HEK293 (cell line): ENCODE data around the gene CKMT1A.
"Not testable (repeated sequence)": the region's sequence is repeated elsewhere in the genome, so short reads cannot be mapped to it uniquely, and the experiment has no call there.

ENCODE experiments used
- KLF16 ChIP-seq: fragments of 450-650 bp; formaldehyde crosslinking; IDR thresholded peaks from 2 replicates; pipeline ENCODE4 v1.5.1; 2017; ENCODE audit warnings: missing biosample characterization, missing genetic modification characterization
- SALL2 ChIP-seq: fragments of 450-650 bp; formaldehyde crosslinking; IDR thresholded peaks from 2 replicates; pipeline ENCODE4 v1.5.0; 2017; ENCODE audit warnings: missing biosample characterization, mild to moderate bottlenecking, missing genetic modification characterization, borderline replicate concordance
- SP2 ChIP-seq: fragments of 450-650 bp; formaldehyde crosslinking; IDR thresholded peaks from 2 replicates; pipeline ENCODE4 v1.5.1; 2016; ENCODE audit warnings: missing biosample characterization, missing genetic modification characterization
- YY1 ChIP-seq: fragments of 450-650 bp; formaldehyde crosslinking; IDR thresholded peaks from 2 replicates; pipeline ENCODE4 v1.5.1; 2018; ENCODE audit warnings: missing biosample characterization, missing genetic modification characterization
- ZBTB21 ChIP-seq: fragments of 450-650 bp; formaldehyde crosslinking; IDR thresholded peaks from 2 replicates; pipeline ENCODE4 v1.5.1; 2017; ENCODE audit warnings: missing biosample characterization, missing genetic modification characterization
- ZNF140 ChIP-seq: fragments of 450-650 bp; formaldehyde crosslinking; IDR thresholded peaks from 2 replicates; pipeline ENCODE4 v1.5.1; 2016; ENCODE audit warnings: missing biosample characterization, missing genetic modification characterization
- ZNF239 ChIP-seq: fragments of 450-650 bp; formaldehyde crosslinking; IDR thresholded peaks from 2 replicates; pipeline ENCODE4 v1.5.1; 2016; ENCODE audit warnings: missing biosample characterization, missing genetic modification characterization
- ZNF24 ChIP-seq: fragments of 450-650 bp; formaldehyde crosslinking; IDR thresholded peaks from 2 replicates; pipeline ENCODE4 v1.5.1; 2016; ENCODE audit warnings: missing biosample characterization, missing genetic modification characterization
- ZNF501 ChIP-seq: fragments of 450-650 bp; formaldehyde crosslinking; IDR thresholded peaks from 2 replicates; pipeline ENCODE4 v1.5.1; 2016; ENCODE audit warnings: missing biosample characterization, missing genetic modification characterization
- ZNF610 ChIP-seq: fragments of 450-650 bp; formaldehyde crosslinking; IDR thresholded peaks from 2 replicates; pipeline ENCODE4 v1.5.1; 2016; ENCODE audit warnings: missing biosample characterization, missing genetic modification characterization, borderline replicate concordance
- ZNF626 ChIP-seq: fragments of 450-650 bp; sonication (Bioruptor Pico); formaldehyde crosslinking; IDR thresholded peaks from 2 replicates; pipeline ENCODE4 v1.5.1; 2018; ENCODE audit warnings: missing biosample characterization, missing genetic modification characterization, inconsistent platforms
- TF ChIP-seq, protein P1 (sequence below): fragments of 450-650 bp; formaldehyde crosslinking; IDR thresholded peaks from 2 replicates; pipeline ENCODE4 v1.5.1; 2016; ENCODE audit warnings: missing biosample characterization, missing genetic modification characterization
- TF ChIP-seq, protein P2 (sequence below): fragments of 450-650 bp; formaldehyde crosslinking; IDR thresholded peaks from 2 replicates; pipeline ENCODE4 v1.5.1; 2017; ENCODE audit warnings: missing biosample characterization, missing genetic modification characterization
- TF ChIP-seq, protein P3 (sequence below): fragments of 450-650 bp; formaldehyde crosslinking; IDR thresholded peaks from 2 replicates; pipeline ENCODE4 v1.5.1; 2016; ENCODE audit warnings: missing biosample characterization, missing genetic modification characterization

DNA sequence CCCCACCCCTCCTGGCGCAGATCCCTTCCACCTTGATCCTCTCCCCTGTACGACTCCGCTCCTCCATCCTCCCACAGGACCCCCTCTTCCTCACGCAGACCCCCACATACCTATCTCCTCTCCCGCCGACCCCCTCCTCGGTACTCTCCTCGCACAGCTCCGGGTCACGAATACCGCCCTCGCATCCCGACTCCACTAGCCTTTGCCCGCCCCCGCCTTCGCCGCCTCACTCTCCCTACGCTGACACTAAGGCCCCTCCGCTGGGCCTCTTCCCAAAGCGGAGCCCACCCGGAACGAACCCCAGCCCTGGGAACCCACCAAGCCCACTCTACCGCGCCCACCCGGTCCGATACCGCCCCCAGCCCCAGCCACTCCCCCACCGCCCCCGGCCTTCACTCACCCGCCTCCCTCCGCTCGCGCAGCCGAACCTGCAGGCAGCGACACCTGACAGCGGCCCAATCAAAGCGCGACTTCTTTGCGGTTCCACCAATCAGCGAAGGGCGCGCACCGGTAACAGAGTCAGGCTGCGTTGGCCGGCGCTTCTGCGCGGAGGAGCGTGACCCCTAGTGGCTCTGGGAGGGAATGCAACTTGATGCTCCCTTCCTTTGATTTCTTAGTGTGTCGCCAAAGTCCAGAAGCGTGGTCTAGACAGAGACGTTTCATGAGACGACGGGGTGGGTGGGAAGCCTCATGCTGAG, 3.9 kb upstream of the CKMT1A start:
- not testable (repeated sequence) for TF ChIP-seq KLF16 (tag by site-specific recombination); ZNF239; ZNF610 (tag by site-specific recombination); SP2 (tag by site-specific recombination); ZBTB21; YY1 (tag by site-specific recombination); ZNF140 (tag by site-specific recombination); ZNF626; ZNF501; ZNF24 (tag by site-specific recombination); SALL2 (tag by site-specific recombination)
- TF ChIP-seq, protein P1, sequence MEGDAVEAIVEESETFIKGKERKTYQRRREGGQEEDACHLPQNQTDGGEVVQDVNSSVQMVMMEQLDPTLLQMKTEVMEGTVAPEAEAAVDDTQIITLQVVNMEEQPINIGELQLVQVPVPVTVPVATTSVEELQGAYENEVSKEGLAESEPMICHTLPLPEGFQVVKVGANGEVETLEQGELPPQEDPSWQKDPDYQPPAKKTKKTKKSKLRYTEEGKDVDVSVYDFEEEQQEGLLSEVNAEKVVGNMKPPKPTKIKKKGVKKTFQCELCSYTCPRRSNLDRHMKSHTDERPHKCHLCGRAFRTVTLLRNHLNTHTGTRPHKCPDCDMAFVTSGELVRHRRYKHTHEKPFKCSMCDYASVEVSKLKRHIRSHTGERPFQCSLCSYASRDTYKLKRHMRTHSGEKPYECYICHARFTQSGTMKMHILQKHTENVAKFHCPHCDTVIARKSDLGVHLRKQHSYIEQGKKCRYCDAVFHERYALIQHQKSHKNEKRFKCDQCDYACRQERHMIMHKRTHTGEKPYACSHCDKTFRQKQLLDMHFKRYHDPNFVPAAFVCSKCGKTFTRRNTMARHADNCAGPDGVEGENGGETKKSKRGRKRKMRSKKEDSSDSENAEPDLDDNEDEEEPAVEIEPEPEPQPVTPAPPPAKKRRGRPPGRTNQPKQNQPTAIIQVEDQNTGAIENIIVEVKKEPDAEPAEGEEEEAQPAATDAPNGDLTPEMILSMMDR (tag by site-specific recombination), result not testable (repeated sequence)
- TF ChIP-seq, protein P2, sequence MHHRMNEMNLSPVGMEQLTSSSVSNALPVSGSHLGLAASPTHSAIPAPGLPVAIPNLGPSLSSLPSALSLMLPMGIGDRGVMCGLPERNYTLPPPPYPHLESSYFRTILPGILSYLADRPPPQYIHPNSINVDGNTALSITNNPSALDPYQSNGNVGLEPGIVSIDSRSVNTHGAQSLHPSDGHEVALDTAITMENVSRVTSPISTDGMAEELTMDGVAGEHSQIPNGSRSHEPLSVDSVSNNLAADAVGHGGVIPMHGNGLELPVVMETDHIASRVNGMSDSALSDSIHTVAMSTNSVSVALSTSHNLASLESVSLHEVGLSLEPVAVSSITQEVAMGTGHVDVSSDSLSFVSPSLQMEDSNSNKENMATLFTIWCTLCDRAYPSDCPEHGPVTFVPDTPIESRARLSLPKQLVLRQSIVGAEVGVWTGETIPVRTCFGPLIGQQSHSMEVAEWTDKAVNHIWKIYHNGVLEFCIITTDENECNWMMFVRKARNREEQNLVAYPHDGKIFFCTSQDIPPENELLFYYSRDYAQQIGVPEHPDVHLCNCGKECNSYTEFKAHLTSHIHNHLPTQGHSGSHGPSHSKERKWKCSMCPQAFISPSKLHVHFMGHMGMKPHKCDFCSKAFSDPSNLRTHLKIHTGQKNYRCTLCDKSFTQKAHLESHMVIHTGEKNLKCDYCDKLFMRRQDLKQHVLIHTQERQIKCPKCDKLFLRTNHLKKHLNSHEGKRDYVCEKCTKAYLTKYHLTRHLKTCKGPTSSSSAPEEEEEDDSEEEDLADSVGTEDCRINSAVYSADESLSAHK (tag by site-specific recombination), result not testable (repeated sequence)
- TF ChIP-seq, protein P3, sequence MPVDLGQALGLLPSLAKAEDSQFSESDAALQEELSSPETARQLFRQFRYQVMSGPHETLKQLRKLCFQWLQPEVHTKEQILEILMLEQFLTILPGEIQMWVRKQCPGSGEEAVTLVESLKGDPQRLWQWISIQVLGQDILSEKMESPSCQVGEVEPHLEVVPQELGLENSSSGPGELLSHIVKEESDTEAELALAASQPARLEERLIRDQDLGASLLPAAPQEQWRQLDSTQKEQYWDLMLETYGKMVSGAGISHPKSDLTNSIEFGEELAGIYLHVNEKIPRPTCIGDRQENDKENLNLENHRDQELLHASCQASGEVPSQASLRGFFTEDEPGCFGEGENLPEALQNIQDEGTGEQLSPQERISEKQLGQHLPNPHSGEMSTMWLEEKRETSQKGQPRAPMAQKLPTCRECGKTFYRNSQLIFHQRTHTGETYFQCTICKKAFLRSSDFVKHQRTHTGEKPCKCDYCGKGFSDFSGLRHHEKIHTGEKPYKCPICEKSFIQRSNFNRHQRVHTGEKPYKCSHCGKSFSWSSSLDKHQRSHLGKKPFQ, result not testable (repeated sequence)
